ENCODE measurements around the gene KCNJ10. TPM values are rescaled to one million over a fixed set of nuclear protein-coding genes. Genes with fewer than 3 reads are reported as not detected.

Gene KCNJ10
- total RNA-seq, 1 donor from 2014 or later = not detected

GRCh38 chr1:160101717-160102522 is 32.0 kb upstream of the KCNJ10 start:
- intact Hi-C loops (cut with DNase I) = loop anchor here (1.0 to 5.0 kb wide), 5 partner anchors 91 to 275 kb away; no protein-coding TSS in a partner anchor
- ATAC-seq = no peak
- DNase-seq (ENCODE audit: missing footprints) = no peak

GRCh38 chr1:160101037-160101716 is 31.2 kb upstream of the KCNJ10 start:
- ATAC-seq = peak; percentile 38
- peak; percentile 89 for DNase-seq (ENCODE audit: missing footprints)
- intact Hi-C loops (cut with DNase I) = loop anchor here (1.0 to 5.0 kb wide), 4 partner anchors 118 to 276 kb away; no protein-coding TSS in a partner anchor

- DNase-seq (ENCODE audit: missing footprints) (no peak), ATAC-seq (no peak)
- intact Hi-C loops (cut with DNase I) = loop anchor here (2.0 to 5.0 kb wide), 3 partner anchors 119 to 277 kb away; no protein-coding TSS in a partner anchor
These were observed 29.9 kb upstream of the KCNJ10 start for GRCh38 chr1:160099716-160100375.

- DNase-seq (ENCODE audit: missing footprints) (peak; percentile 98), ATAC-seq (peak; percentile 92)
- intact Hi-C loops (cut with DNase I) = no loop called here
These were observed 29.0 kb upstream of the KCNJ10 start for GRCh38 chr1:160098852-160099561.

- DNase-seq (ENCODE audit: missing footprints) (peak; percentile 95), ATAC-seq (peak; percentile 76)
- intact Hi-C loops (cut with DNase I) = no loop called here
These were observed 28.2 kb upstream of the KCNJ10 start, which contains the start of gene IGSF8 for GRCh38 chr1:160097911-160098851. Gene IGSF8, minus strand, starts transcription at chr1:160098619. Its CDS starts 147 bp downstream, at chr1:160098472.

GRCh38 chr1:160097151-160097910 is 27.4 kb upstream of the KCNJ10 start:
- ATAC-seq = no peak
- no peak for DNase-seq (ENCODE audit: missing footprints)
- intact Hi-C loops (cut with DNase I) = no loop called here

GRCh38 chr1:160096274-160097116 is 26.5 kb upstream of the KCNJ10 start:
- DNase-seq (ENCODE audit: missing footprints) (no peak), ATAC-seq (no peak)
- intact Hi-C loops (cut with DNase I) = no loop called here

- no peak for DNase-seq (ENCODE audit: missing footprints)
- intact Hi-C loops (cut with DNase I) = no loop called here
- no peak for ATAC-seq
These were observed 25.6 kb upstream of the KCNJ10 start for GRCh38 chr1:160095382-160096105.

- ATAC-seq (no peak), DNase-seq (ENCODE audit: missing footprints) (no peak)
- intact Hi-C loops (cut with DNase I) = no loop called here
These were observed 24.8 kb upstream of the KCNJ10 start for GRCh38 chr1:160094806-160095205.

- DNase-seq (ENCODE audit: missing footprints) (no peak), ATAC-seq (no peak)
- intact Hi-C loops (cut with DNase I) = no loop called here
These were observed 24.3 kb upstream of the KCNJ10 start for GRCh38 chr1:160094291-160094625.

- ATAC-seq (no peak), DNase-seq (ENCODE audit: missing footprints) (no peak)
- intact Hi-C loops (cut with DNase I) = no loop called here
These were observed 23.8 kb upstream of the KCNJ10 start for GRCh38 chr1:160093624-160094290.

- DNase-seq (ENCODE audit: missing footprints) = peak; percentile 54
- no peak for ATAC-seq
- intact Hi-C loops (cut with DNase I) = no loop called here
These were observed 23.1 kb upstream of the KCNJ10 start for GRCh38 chr1:160093069-160093395.

GRCh38 chr1:160092366-160093068 is 22.6 kb upstream of the KCNJ10 start:
- no peak for ATAC-seq
- intact Hi-C loops (cut with DNase I) = no loop called here
- no peak for DNase-seq (ENCODE audit: missing footprints)

- intact Hi-C loops (cut with DNase I) = no loop called here
- ATAC-seq (no peak), DNase-seq (ENCODE audit: missing footprints) (peak; percentile 55)
These were observed 21.8 kb upstream of the KCNJ10 start for GRCh38 chr1:160091666-160092223.

Measured in Right ventricle myocardium inferior (tissue), 1 donor.